HG03175 (cell line): ENCODE measurements around the gene TNS1.
"Not testable (repeated sequence)": the region's sequence is repeated elsewhere in the genome, so short reads cannot be mapped to it uniquely, and the experiment has no call there.

Experiments used
- ATAC-seq: cut with Tn5 transposase; IDR thresholded peaks from one replicate; pipeline ENCODE4 v1.9.1; 2021; ENCODE audit warnings: mild to moderate bottlenecking, moderate library complexity; ENCODE audit not compliant: unreplicated experiment

TNS1 gene

GRCh38 chr2:217825469-217826235, 177.1 kb downstream of the TNS1 start:
- no peak for ATAC-seq

DNA sequence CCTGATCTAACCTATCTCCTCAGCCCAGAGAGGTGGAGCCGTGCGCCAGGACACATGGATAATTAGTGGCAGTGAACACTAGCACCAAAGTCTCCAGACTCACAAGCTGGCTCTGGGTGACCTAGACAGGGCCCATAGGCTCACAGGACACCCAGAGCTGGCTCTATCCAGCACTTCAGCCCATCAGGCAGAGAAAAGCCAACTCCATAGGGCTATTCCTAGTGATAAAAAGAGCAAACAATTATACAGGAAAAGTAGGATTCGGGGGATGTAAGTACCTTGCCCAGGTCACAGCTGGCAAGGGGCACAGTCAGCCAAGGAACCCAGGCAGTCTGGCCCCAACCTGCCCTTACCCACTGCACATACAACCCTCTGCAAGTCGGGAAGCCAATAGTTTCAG, 178.6 kb downstream of the TNS1 start:
- no peak for ATAC-seq

DNA sequence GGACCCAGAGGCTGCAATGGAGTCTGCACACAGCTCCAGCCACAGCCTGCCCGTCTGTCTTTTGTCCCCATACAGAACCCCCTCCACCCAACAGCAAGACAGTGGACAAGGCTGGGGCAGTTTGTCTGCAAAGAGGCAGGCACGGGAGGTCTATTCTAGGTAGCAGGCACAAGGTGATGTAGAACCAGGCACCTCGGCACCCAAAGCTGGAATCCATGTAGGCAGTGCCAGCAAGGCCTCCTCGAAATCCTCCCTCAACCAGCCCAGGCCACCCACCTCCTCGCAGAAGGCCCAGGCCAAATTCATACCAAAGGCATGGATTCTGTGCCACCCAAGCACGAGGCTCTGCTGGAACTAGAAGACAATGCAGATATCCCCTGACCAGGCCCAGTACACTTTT, 179.2 kb downstream of the TNS1 start:
- ATAC-seq: no peak

DNA sequence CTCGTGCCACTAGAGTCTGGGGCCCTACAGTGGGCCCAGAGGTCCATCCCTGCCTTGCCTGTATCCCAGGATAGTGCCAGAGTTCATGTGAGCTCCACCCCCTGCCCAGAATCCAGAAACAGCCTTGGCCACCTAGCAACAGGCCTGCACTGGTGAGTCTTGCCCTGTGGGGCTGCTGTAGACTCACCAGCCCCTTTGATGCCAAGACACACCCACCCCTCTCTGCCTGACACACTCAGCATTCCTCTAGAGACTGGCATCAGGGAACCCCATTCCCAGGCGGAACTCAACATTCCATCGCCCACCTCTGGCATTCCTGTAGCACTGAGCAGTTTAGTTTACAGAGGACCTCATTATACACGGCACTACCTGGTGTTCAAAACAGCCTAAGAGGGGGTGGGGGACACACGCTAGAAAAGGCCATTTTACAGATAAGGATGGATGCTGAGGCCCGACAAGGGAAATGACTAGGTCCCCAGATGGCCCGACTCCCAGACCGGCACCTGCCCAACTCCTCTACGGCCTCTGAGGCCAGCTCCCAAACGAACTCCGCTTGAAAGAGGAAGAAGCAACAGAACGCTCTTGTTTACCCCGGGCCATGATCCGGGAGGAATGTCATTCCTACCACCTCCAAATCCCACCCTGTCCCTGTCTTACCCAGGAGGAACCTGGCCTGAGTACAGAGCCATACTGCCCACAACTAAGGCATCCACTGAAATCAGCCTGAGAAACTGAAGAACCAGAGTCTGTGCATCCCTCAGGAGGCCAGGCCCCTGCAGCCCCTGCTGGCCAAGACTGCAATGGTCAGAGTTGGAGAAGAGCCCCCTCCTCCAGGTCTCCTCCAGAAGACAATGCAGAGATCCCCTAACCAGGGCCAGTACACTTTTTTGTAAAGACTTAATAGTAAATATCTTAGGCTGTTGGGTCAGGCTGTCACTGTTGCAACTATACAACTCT, 180.2 kb downstream of the TNS1 start:
- no peak for ATAC-seq

GRCh38 chr2:217821536-217822147, 181.2 kb downstream of the TNS1 start:
- ATAC-seq: no peak

DNA sequence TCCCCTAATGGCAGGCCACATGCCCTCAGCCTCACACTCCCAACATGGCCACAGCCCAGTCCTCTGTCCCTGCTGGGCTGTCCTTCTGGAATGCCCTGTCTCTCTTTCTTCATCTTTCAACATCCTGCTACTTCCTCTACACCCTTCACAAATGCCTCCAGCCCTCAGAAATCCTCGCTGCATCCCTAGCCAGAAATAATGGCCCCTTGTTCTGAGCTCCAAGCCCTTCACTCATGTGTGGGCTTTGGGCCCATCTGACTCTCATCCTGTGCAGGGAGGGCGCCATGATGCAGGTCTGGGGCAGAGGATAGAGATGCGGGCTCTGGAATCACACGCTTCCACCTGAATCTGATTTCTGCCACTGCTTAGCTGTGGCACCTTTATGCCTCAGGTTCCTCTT, 181.9 kb downstream of the TNS1 start:
- no peak for ATAC-seq

- no peak for ATAC-seq
Measured at GRCh38 chr2:217820091-217820819, 182.5 kb downstream of the TNS1 start.

GRCh38 chr2:217818293-217818850, 184.4 kb downstream of the TNS1 start:
- ATAC-seq: no peak

DNA sequence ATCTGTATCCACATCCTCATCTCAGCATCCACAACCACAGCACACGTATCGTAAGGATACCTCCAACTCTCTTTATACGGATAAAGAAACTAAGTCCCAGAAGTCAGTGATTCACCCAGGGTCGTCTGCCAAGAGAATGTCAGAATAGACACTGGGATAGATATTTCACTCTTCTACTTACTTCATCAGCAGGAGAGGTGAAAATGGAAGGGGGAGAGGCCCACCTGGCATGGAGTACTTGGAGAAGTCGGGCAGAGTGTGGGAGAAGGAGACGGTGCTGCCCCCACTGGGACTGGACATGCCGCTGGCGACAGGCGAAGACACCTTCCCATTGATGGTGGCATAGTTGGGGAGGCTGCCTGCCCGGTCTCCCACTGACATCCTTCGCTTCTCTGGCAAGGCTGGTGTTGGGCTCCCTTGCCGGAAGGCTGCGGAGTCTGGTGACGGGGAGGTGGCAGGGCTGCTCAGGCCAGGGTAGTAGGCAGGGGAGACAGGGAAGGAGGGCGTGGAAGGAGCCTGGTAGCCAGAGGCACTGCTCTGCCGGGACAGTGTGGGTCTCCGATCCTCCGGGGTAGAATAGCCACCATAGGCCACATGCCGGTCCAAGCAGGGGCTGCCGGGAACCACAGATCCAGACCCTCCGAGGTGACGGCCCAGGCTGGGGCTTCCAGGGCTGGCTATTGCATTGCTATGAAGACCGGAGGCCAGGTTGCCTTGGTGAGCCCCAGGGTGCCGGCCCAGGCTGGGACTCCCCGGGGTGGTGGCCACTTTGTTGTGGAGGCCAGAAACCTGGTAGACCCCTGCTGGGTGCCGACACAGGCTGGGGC, 185.1 kb downstream of the TNS1 start:
- no peak for ATAC-seq

DNA sequence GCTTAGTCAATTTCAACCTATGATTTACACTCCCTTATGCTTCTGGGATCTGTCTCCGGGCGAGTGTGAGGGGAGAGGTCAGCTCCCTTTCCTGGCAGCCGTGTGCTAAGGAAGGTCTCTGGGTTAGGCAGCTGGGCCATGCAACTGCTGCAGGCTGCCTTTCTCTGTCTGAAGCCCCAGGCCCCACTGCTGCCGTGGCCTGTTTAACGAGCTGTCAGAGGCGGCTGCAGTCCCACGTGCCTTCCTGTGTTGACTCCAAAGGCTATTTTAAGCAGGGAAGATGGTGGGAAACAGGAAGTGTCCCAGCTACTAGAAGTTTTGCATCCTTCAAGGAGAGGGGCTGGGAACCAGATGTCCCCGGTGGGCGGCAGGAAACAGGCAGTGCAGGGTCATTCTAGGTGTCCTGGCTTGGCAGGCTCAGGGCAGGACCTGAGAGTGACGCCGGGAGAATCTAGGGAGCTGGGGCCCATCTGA, 186.4 kb downstream of the TNS1 start:
- no peak for ATAC-seq

- no peak for ATAC-seq
Measured at GRCh38 chr2:217813828-217814227, 189.0 kb downstream of the TNS1 start.

- ATAC-seq: no peak
Measured at GRCh38 chr2:217812170-217812569, 190.6 kb downstream of the TNS1 start.

- no peak for ATAC-seq
Measured at GRCh38 chr2:217810260-217810659, 192.5 kb downstream of the TNS1 start.

DNA sequence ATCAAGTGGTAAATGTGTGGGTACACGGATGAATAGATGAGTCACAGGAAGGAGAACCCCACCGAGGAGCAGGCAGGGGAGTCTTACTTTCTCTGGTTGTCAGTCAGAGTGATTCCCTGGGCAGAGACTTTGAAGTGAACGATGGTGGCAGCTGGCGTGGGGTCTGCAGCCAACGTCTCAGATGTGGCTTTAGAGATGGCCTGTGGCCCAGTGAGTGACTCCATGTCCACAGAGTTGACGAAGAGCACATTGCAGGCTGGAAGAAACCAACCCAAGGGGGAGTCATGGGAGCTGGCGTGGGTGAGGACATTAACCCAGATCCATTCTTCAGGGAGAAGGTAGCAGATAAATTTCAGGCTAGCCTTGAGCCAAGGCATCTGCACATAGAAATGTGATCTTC, 193.1 kb downstream of the TNS1 start:
- no peak for ATAC-seq

DNA sequence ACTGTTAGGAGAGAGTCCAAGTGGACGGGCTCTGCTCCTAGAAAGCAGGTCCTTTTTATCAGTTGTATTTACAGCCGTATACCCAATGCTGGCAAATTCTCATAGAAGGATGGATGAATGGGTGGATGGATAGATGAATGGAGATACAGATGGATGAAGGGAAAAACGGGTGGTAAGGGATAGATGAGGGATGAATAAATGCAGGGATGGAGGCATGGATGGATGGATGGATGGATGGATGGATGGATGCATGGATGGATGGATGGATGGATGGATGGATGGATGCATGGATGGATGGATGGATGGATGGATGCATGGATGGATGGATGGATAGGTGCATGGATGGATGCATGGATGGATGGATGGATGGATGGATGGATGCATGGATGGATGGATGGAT, 193.8 kb downstream of the TNS1 start:
- ATAC-seq: not testable (repeated sequence)

- ATAC-seq: no peak
Measured at GRCh38 chr2:217808326-217808725, 194.5 kb downstream of the TNS1 start.

GRCh38 chr2:217807753-217808152, 195.0 kb downstream of the TNS1 start:
- no peak for ATAC-seq

DNA sequence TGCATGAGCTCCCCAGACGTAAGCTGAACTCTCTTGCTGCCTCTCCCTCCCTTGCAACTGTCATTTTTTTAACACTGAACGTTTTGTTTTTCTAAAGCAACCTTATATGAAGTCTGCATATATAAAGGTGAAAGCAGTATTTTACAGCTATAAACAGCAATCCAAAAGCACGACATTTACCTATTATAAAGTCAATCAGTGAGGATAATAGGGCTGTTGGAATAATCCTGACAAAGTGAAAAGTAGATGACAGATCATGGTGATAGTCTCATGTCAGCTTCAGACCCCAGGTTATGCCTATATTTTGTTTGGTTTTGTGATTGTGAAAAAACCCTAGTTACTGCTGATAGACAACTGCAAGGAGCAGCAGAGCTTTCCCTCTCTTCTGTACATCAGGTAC, 195.8 kb downstream of the TNS1 start:
- ATAC-seq: no peak

GRCh38 chr2:217806482-217806765, 196.4 kb downstream of the TNS1 start:
- ATAC-seq: no peak
